GM19463 (cell line): ENCODE measurements around the gene NBEAL2.
A peak's percentile ranks its signal among the peaks of the same experiment; 100 is the strongest.

Source experiments
- ATAC-seq: cut with Tn5 transposase; IDR thresholded peaks from one replicate; pipeline ENCODE4 v1.9.1; 2021; ENCODE audit warnings: mild to moderate bottlenecking, moderate library complexity; ENCODE audit not compliant: unreplicated experiment

NBEAL2 gene

DNA sequence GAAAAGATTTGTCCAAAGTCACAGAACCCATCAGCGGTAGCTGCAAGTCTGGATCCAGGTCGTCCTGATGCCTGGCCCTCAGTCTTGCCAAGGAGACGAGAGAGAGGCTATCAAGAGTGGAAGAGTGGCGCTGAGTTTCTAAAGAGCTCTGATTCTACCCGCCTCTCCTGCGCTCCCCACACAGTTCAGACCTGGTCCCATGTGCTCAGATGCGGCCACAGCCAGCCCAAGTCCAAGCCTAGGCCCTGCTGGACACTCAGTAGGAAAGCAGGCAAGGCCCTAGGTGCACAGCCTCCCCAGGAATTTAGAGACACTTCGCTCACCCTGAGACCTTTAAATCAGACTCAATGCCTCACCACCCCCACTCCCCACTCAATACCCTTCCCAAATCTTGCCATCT is 35.3 kb upstream of the NBEAL2 start:
- no peak for ATAC-seq

DNA sequence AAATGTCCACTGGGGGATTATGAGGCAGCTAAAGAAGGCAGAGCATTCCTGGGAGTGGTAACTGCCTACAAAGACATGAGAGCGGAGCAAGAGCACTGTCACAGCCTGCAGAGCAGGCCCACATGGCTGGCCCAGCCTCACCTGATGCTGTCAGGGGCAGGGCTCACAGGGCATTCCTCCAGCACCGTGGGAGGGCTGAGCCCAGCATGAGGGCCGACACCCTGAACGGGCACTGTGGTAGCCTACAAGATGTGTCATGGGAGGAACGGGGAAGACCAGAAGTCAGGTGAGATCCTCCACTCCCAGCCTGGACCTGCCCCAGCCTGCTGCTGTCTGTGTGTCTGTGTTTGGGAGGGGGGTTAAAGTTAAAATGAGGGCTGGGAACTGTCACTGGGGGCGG is 33.0 kb upstream of the NBEAL2 start:
- no peak for ATAC-seq

GRCh38 chr3:46946856-46947545 is 32.5 kb upstream of the NBEAL2 start:
- no peak for ATAC-seq

GRCh38 chr3:46947546-46947901 is 31.9 kb upstream of the NBEAL2 start:
- no peak for ATAC-seq

- no peak for ATAC-seq
These were observed 31.3 kb upstream of the NBEAL2 start for GRCh38 chr3:46947981-46948791.

DNA sequence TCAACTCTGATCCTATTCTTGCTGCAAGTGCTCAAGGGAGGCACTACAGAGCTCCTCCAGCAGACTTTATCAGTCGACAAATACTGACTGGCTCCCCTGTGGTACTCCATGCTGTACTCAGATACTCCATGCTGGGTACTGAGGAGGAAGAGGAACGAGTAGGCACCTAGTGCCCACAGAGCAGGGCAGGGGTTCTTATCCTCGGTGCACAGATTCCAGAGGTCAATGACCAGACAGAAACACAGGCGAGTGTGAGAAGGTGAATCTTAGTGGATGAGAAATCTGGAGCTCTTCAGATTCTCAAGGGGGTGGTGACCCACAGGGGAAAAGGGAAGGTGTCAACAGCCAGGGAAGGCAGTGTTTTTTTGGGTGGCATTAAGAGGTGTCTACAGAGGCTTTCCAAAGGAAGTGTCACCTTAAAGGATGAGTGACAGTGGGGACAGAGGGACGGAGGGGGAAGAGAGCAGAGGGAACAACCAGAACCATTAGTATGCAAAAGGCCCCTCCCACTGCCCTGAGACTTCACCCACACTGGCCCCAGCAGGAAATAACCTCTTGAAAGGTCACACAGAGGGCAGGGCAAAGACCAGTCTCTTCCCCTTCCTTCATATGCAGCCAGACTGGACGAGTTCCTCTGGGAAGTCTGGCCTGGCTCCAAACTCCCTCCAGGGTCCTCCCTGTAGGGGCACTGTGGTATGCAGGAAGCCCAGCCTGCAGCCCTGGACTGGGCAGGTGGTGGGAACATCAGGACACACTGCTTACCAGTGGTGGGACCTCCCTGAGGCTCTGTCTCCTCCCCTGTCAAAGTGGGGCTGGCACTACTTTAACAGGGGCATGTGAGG is 30.4 kb upstream of the NBEAL2 start:
- ATAC-seq, result peak; percentile 53

DNA sequence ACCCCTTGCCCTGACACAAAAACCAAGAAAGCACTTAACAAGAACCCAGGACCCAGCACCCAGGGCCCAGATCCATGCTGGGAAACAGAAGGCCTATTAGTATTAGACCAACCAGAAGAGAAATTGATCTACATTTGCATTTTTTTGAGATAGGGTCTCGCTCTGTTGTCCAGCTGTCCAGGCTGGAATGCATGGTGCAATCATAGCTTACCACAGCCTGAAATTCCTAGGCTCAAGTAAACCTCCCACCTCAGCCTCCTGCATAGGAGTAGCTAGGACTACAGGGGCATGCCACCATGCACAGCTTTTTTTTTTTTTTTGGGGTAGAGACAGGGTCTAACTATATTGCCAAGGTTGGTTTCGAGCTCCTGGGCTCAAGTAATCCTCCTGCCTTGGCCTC is 29.3 kb upstream of the NBEAL2 start:
- ATAC-seq, result no peak

- no peak for ATAC-seq
These were observed 28.7 kb upstream of the NBEAL2 start for GRCh38 chr3:46950650-46951241.

- ATAC-seq, result no peak
These were observed 26.7 kb upstream of the NBEAL2 start for GRCh38 chr3:46952813-46953212.

DNA sequence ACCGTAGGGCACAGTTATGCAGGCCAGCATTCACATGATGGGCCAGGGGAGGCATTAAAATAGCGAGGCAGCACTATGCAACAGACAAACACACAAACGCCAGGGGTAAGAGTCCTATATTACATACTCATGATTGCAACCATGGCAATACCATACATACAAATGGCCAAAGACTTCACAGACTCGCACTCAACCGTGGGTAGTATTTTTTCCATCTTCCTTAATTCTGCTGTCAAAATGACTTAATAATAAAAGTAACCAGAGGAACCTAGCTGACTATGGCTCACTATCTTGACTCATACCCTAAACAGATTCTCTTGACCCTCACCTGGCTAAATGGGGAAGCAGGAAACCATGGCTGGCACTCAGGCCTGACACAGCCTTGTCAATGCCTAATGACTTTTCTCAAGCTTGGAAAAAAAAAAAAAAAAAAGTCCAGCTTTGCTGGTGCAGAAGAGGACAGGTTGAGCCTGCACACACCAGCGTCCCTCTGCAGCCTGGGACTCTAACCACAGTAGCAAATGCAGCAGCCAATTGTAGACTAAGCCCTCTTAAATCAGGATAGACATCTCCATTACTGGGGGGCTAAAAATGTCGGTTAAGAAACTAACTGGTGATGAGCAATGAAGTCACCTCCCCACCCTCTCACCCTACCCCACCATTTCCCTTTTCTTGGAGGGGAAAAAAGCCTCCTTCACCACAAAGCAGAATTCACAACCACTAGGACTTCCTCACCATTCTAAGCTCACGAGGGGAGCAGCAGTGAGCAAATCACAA is 26.0 kb upstream of the NBEAL2 start:
- ATAC-seq, result no peak

GRCh38 chr3:46954178-46954577 is 25.3 kb upstream of the NBEAL2 start:
- no peak for ATAC-seq

GRCh38 chr3:46955157-46955556 is 24.3 kb upstream of the NBEAL2 start:
- ATAC-seq, result no peak

- ATAC-seq, result no peak
These were observed 23.6 kb upstream of the NBEAL2 start for GRCh38 chr3:46955801-46956259.

DNA sequence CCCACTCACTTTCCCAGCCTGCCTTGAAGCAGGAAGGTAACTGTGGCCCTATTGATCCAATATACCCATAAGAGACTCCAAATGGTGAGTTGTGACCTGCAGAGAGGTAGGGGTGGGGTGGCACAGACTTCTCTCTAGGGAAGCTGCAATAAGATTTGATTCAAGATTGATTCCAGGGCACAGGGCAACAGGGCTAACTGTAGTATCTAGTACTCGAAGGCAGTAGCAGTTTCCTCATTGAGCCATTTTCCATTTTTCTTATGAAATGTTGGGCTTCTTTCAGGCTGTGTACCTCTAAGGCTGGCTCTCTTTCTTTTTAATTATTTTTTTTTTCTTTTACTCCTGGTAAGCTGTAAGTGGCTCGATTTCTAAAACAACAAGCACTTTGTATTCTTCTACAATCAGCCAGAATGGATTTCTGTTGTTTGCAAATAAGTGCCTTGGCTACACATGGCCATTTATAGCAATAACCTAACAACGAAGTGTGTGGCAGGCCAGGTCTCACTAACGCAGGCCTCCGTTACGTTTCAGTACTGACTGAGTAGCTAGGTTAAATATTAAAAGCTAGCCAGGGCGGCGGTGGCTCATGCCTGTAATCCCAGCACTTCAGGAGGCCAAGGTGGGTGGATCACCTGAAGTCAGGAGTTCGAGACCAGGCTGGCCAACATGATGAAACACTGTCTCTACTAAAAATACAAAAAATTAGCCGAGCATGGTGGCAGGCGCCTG is 22.2 kb upstream of the NBEAL2 start:
- ATAC-seq, result no peak

GRCh38 chr3:46958467-46959160 is 20.9 kb upstream of the NBEAL2 start:
- no peak for ATAC-seq

DNA sequence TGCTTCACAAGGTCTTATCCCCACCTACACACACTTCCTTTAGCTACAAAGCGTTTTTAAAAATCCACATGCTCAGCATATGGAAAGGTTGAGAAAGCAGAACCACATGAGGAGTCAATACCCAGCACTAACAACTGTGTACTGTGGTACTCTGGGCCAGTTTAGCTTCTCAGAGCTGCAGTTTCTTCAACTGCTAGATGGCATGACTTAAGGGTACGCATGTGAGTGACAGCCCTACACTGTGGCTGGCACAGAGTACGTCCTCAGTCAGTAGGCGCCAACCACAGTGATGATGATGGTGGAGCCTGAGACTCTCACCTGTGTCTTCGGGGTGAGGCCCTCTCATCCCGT is 20.3 kb upstream of the NBEAL2 start:
- ATAC-seq, result no peak

DNA sequence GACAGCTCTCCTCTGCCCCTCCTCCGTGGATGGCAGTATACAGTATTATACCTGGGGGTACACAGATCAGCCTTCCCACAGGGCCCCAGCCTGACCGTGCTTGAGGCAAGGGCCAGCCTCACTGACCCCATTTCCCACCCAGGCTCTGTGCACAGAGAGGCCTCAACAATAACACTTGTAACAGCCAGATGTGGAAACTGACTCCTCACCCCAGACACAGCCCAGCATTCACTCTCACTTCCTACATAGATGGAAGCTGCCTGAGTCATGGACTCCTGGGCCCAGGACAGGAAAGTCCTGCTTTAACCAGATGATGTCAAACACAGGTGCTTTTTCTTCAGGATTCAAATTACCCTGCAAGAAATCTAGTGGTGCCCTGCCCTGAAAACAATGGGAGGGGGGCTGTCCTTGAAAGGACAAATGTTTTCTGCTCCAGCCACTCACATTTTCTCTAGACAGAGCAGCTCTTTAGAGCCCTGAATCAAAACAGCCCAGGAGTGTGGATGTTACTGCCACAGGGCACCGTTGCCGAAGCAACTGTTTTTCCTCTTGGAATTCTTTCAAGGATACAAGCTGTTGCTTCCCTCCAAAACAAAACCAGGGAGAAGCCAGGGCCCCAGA is 19.3 kb upstream of the NBEAL2 start:
- peak; percentile 43 for ATAC-seq

DNA sequence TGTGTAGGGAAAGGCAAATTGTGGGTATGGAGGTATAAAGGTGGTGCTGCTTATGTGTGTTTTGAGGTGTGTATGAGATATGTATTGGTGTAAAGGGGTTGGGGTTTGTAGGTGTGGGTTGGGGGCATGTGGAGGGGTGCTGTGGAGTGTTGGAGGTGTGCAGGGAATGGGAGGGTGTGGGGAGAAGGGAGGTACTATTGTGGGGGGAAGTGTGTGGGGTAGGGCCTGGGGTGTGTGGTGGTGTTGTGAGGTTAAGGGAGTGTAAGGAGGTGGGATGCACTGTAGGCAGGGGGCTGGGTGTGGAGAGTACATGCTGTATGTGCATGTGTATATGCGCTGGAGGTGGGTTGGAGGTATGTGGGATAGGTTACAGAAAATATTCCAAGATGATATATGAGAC is 18.6 kb upstream of the NBEAL2 start:
- no peak for ATAC-seq

DNA sequence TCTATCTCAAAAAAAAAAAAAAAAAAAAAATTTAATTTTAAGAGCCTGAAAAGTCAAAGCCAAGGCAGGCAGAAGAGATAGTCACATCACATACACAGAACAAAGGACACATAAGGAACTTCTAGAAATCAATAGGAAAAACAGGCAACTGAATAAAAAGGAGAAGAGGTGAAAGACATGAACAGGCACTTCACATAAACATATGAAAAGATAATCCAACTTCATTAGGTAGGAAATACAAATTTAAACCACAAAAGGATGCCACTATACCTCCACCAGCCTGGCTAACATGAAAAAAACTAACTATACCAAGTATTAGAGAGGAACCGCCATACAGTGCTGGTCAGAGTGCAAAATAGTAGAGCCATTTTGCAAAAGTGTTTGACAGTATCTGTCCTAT is 17.0 kb upstream of the NBEAL2 start:
- ATAC-seq, result no peak
